Endothelial cell of umbilical vein (primary cell): ENCODE results near the gene CELSR1. TPM values are rescaled to one million over a fixed set of nuclear protein-coding genes. Genes with fewer than 3 reads are reported as not detected.

Experiments
- BruUV-seq: library from RNA; stranded (reverse); fragments of 400-500 nt; replicated peaks from 2 replicates; lab custom pipeline; 2021; lab: Mats Ljungman, UMichigan
- CTCF ChIA-PET: fragments of 300-600, 350-600 bp; sonication (Branson Sonifier 250); formaldehyde crosslinking; loops from one replicate; lab custom pipeline; 2021; ENCODE audit warnings: antibody characterized with exemption, inconsistent platforms; lab: Charles Lee
- POLR2A ChIA-PET: fragments of 300-600, 350-600 bp; sonication (Branson Sonifier 250); formaldehyde crosslinking; loops from one replicate; lab custom pipeline; 2021; ENCODE audit warnings: antibody characterized with exemption, inconsistent platforms; lab: Charles Lee
- DNase-seq: peaks from one replicate; pipeline ENCODE4 v3.0.0-alpha.2; 2011; ENCODE audit warnings: low read depth, low spot score
- FAIRE-seq: peaks from 2 replicates; lab custom pipeline; 2011; peaks lifted over from hg19 to GRCh38; lab: Jason Lieb, UNC
- H2AFZ ChIP-seq: 2 replicates; pipeline ENCODE4 v1.6.0; 2012; ENCODE audit warnings: low read depth, low read length, control low read depth, inconsistent platforms
- H3K27ac ChIP-seq: 2 replicates; pipeline ENCODE4 v1.5.1; 2011; ENCODE audit warnings: low read depth, mild to moderate bottlenecking, control low read depth, low read length, moderate library complexity; ENCODE audit not compliant: insufficient read depth
- H3K27me3 ChIP-seq, 2 experiments: 2 replicates each; pipeline versions ENCODE4 v1.6.0 to v1.6.1; 2011; ENCODE audit warnings: low read length in 2 of 2, mixed read lengths in 1 of 2; ENCODE audit not compliant: control insufficient read depth in 2 of 2, insufficient read depth in 2 of 2
- H3K36me3 ChIP-seq, 2 experiments: 2 replicates in 1 of 2; 3 replicates in 1 of 2; pipeline ENCODE4 v1.5.1; 2011; ENCODE audit warnings: low read length in 2 of 2, mild to moderate bottlenecking in 1 of 2, moderate library complexity in 1 of 2; ENCODE audit not compliant: control insufficient read depth in 2 of 2, insufficient read depth in 2 of 2; ENCODE audit errors: extremely low read depth in 1 of 2
- H3K4me1 ChIP-seq: 3 replicates; pipeline ENCODE4 v1.5.1; 2011; ENCODE audit warnings: mild to moderate bottlenecking, low read length; ENCODE audit not compliant: control insufficient read depth, insufficient read depth; ENCODE audit errors: extremely low read depth
- H3K4me2 ChIP-seq: 2 replicates; pipeline ENCODE4 v1.6.1; 2011; ENCODE audit warnings: low read length, control low read depth, mixed read lengths; ENCODE audit not compliant: insufficient read depth
- H3K4me3 ChIP-seq, 3 experiments: fragments of 200-600 bp in 1 of 3; sonication (generic), shearing (Covaris generic) in 1 of 3; replicated peaks in 1 of 3; 2 replicates each; pipeline ENCODE4 v1.5.1; 2011 to 2016; ENCODE audit warnings: control low read depth in 3 of 3, low read length in 3 of 3, mild to moderate bottlenecking in 2 of 3, inconsistent platforms in 1 of 3, low read depth in 1 of 3, moderate library complexity in 1 of 3; ENCODE audit not compliant: insufficient read depth in 1 of 3
- H3K79me2 ChIP-seq: 2 replicates; pipeline ENCODE4 v1.6.0; 2012; ENCODE audit warnings: low read length, inconsistent platforms; ENCODE audit not compliant: control insufficient read depth, insufficient read depth
- H3K9ac ChIP-seq: replicated peaks from 2 replicates; pipeline ENCODE3; 2011; ENCODE audit warnings: low read length, control low read depth; ENCODE audit not compliant: insufficient read depth; ENCODE audit errors: extremely low read depth
- H3K9me1 ChIP-seq: replicated peaks from 3 replicates; pipeline ENCODE4 v1.6.0; 2011; ENCODE audit warnings: mild to moderate bottlenecking, low read length; ENCODE audit not compliant: control insufficient read depth, insufficient read depth; ENCODE audit errors: extremely low read depth
- H3K9me3 ChIP-seq: replicated peaks from 2 replicates; pipeline ENCODE4 v1.5.1; 2012; ENCODE audit warnings: low read length, inconsistent platforms; ENCODE audit not compliant: control insufficient read depth, insufficient read depth
- H4K20me1 ChIP-seq: replicated peaks from 2 replicates; pipeline ENCODE3; 2011; ENCODE audit warnings: mild to moderate bottlenecking, low read length; ENCODE audit not compliant: control insufficient read depth, insufficient read depth; ENCODE audit errors: extremely low read depth
- EZH2 ChIP-seq: IDR thresholded peaks from 2 replicates; pipeline ENCODE4 v1.6.1; 2012; ENCODE audit warnings: borderline replicate concordance, low read depth, mild to moderate bottlenecking, moderate library complexity, low read length, inconsistent platforms; ENCODE audit not compliant: severe bottlenecking
- FOS ChIP-seq: IDR thresholded peaks from 2 replicates; pipeline ENCODE4 v1.6.1; 2011; ENCODE audit warnings: mild to moderate bottlenecking, low read length, moderate library complexity, borderline replicate concordance; ENCODE audit not compliant: insufficient read depth
- GATA2 ChIP-seq: IDR thresholded peaks from 2 replicates; pipeline ENCODE4 v1.7.0; 2011; ENCODE audit warnings: low read depth, mild to moderate bottlenecking, moderate library complexity, mixed read lengths, low read length; ENCODE audit not compliant: insufficient read length, insufficient read depth
- JUN ChIP-seq: IDR thresholded peaks from 2 replicates; pipeline ENCODE4 v1.6.1; 2011; ENCODE audit warnings: borderline replicate concordance, low read depth; ENCODE audit not compliant: insufficient read length, insufficient read depth
- MYC ChIP-seq: IDR thresholded peaks from one replicate; pipeline ENCODE4 v1.6.1; 2011; ENCODE audit warnings: mild to moderate bottlenecking, low read depth, low read length
- POLR2A ChIP-seq: IDR thresholded peaks from 2 replicates; pipeline ENCODE4 v1.6.1; 2012; ENCODE audit warnings: low read depth, mild to moderate bottlenecking, control low read depth, low read length
- POLR2AphosphoS5 ChIP-seq: IDR thresholded peaks from 2 replicates; pipeline ENCODE4 v1.6.1; 2012; ENCODE audit warnings: low read depth, mild to moderate bottlenecking, control low read depth, low read length, moderate library complexity; ENCODE audit not compliant: insufficient read depth
- dilution Hi-C: fragments of 300-500 bp; cut with MboI; formaldehyde crosslinking; loops from one replicate; pipeline ENCODE4 v1.15.0; 2019; ENCODE audit warnings: low sequenced_read_pairs; ENCODE audit not compliant: extremely low pct_ligation_motif_present
- intact Hi-C: fragments of 100-400 bp; cut with micrococcal nuclease; formaldehyde crosslinking; loops from one replicate; pipeline ENCODE4 v1.10.0; 2022
- polyA plus RNA-seq, 4 experiments: library from polyadenylated mRNA; depleted of rRNA in 3 of 4; stranded (reverse) in 3 of 4; unstranded in 1 of 4; fragments of >200 nt; gene quantifications; 2 replicates each; pipeline versions ENCODE4 v1.2.1 to v1.2.3, GENCODE V29; 2011 to 2012; ENCODE audit warnings: missing spikeins in 1 of 4
- total RNA-seq: library from RNA; stranded (reverse); gene quantifications from 2 replicates; pipeline ENCODE4 v1.2.3, GENCODE V29; 2021
- TF ChIP-seq, protein P1 (sequence below), 2 donors: IDR thresholded peaks; 1 replicate in 1 of 2; 2 replicates in 1 of 2; pipeline ENCODE4 v1.5.1; 2011; ENCODE audit warnings: low read length in 2 of 2, mild to moderate bottlenecking in 2 of 2, moderate library complexity in 2 of 2, control low read depth in 1 of 2, inconsistent platforms in 1 of 2, low read depth in 1 of 2; ENCODE audit not compliant: insufficient read depth in 1 of 2; ENCODE audit errors: extremely low read depth in 1 of 2
- TF ChIP-seq, protein P2 (sequence below): IDR thresholded peaks from 2 replicates; pipeline ENCODE4 v1.6.1; 2011; ENCODE audit not compliant: insufficient read depth, insufficient read length

Gene CELSR1
- total and polyA plus RNA-seq, 2 donors (not counting 3 experiments of a cell fraction or from before 2014, with no cell fraction given): 3.7 to 5.4 TPM

DNA sequence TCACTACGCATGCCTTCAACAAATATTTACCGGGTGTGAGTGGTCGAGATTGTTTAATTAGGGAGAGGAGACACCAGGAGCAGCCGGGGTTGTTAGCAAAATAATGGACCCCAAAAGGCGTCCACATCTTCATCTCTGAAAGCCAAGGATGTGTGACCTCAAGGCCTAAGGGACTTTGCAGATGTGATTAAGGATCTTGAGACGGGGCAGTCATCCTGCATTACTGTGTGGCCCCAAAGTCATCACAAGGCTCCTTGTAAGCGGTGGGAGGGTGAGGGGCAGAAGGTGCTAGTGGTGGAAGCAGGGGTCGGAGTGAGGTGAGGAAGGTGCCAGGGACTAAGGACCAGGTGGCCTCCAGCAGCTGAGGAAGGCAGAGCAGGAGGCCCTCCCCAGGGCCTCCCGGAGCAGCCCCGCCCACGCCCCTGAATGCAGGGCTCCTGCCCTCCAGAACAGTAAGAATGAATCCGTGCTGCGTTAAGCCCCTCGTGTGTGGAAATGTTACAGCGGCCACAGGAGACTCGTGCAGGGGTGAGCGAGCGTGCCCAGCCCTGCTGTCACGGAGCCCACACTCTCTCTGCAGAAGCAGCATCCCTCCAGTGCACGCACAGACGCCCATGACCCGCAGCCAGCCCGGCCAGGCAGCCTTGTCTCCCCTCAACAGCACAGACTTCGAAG lies 83.5 kb downstream of the CELSR1 start:
- ChIA-PET CTCF (no interaction called here), POLR2A (no interaction called here)
- no peaks in the 10 kb centered on the region for H3K4me1 ChIP-seq
- H3K4me2 ChIP-seq: no peak overlapping the region
- H3K4me3 ChIP-seq: no peak overlapping the region
- no peak overlapping the region for H2AFZ ChIP-seq
- no peak overlapping the region for H3K9ac ChIP-seq
- BruUV-seq: no TSS peak
- no peaks in the 10 kb centered on the region for H3K36me3 ChIP-seq
- FAIRE-seq (no peak), DNase-seq (no peak)
- no peaks in the 10 kb centered on the region for H3K79me2 ChIP-seq
- intact Hi-C loops (no loop called here), dilution Hi-C loops (no loop called here)
- H3K27ac ChIP-seq: no peak overlapping the region
- H4K20me1 ChIP-seq: no peaks in the 10 kb centered on the region
- no peaks in the 10 kb centered on the region for H3K27me3 ChIP-seq
- H3K9me1 ChIP-seq: no peaks in the 10 kb centered on the region
- TF ChIP-seq, protein P1, sequence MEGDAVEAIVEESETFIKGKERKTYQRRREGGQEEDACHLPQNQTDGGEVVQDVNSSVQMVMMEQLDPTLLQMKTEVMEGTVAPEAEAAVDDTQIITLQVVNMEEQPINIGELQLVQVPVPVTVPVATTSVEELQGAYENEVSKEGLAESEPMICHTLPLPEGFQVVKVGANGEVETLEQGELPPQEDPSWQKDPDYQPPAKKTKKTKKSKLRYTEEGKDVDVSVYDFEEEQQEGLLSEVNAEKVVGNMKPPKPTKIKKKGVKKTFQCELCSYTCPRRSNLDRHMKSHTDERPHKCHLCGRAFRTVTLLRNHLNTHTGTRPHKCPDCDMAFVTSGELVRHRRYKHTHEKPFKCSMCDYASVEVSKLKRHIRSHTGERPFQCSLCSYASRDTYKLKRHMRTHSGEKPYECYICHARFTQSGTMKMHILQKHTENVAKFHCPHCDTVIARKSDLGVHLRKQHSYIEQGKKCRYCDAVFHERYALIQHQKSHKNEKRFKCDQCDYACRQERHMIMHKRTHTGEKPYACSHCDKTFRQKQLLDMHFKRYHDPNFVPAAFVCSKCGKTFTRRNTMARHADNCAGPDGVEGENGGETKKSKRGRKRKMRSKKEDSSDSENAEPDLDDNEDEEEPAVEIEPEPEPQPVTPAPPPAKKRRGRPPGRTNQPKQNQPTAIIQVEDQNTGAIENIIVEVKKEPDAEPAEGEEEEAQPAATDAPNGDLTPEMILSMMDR (IDR thresholded peaks at IDR 0.05; ENCODE audit: extremely low read depth in 1 of 2, insufficient read depth in 1 of 2, low read depth in 1 of 2, low read length in 2 of 2): no peak
- TF ChIP-seq POLR2AphosphoS5 (no peak), MYC (no peak), EZH2 (no peak), FOS (no peak), GATA2 (no peak), POLR2A (no peak), JUN (no peak)
- TF ChIP-seq, protein P2, sequence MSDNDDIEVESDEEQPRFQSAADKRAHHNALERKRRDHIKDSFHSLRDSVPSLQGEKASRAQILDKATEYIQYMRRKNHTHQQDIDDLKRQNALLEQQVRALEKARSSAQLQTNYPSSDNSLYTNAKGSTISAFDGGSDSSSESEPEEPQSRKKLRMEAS: no peak
- no peaks in the 10 kb centered on the region for H3K9me3 ChIP-seq
